HFF-Myc (cell line): ENCODE data around the gene GRIFIN.

Experiments used
- DNase-seq: peaks from one replicate; pipeline ENCODE4 v3.0.0-alpha.2; 2011; ENCODE audit warnings: low read depth; ENCODE audit errors: extremely low read depth
- H3K4me3 ChIP-seq: replicated peaks from 2 replicates; pipeline ENCODE4 v1.5.1; 2011; ENCODE audit warnings: low read depth, mild to moderate bottlenecking, control low read depth, low read length
- CTCF ChIP-seq: IDR thresholded peaks from 2 replicates; pipeline ENCODE4 v1.5.1; 2012; ENCODE audit warnings: mild to moderate bottlenecking, low read depth, low read length, control low read depth; ENCODE audit errors: missing control alignments

The GRIFIN gene

DNA sequence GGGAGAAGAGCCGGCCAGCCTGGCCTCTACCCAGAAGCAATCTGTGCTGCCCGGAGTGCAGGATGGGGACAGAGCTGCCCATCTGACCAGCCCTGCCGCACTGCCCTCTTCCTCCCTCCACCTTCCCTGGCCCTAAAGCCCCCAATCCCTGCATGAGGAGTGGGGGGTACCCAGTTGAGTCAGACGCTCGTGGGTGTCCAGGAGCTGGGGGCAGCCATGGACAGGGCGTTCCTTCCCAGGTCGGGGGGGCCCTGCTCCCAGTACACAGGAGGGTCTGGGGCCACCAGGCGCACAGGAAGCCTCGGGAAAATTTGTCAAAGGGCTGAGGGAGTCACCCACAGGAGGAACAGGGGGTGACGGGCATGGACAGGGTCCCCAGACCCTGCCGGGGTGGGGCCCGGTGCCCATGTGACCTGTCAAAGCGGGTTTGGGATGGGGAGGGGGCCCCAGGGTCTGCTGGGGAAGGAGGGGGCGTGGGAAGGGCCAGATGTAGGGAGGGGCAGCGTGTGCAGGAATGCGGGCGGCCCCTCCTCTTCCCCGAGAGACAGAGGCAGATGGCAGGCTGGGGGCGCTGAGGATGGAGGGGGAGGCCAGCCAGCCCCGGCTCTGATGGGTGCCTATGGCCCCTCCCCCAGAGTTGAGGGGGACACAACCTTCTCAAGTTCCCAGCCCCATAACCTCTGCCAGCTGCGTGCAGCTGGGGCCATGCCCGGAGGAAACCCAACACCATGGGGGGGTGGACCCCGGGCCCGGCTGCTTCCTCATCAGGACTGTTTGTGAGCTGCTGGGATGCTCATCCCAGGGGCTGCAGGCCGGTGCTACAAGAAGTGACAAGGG, 21.5 kb upstream of the GRIFIN start:
- DNase-seq, result no peak
- no peak overlapping the region for H3K4me3 ChIP-seq
- no peak for TF ChIP-seq CTCF

- TF ChIP-seq CTCF, result no peak
- no peak overlapping the region for H3K4me3 ChIP-seq
- no peak for DNase-seq
Observed at GRCh38 chr7:2497065-2497464, 20.9 kb upstream of the GRIFIN start.

- DNase-seq, result no peak
- no peak for TF ChIP-seq CTCF
- H3K4me3 ChIP-seq, result no peak overlapping the region
Observed at GRCh38 chr7:2496375-2496774, 20.2 kb upstream of the GRIFIN start.

DNA sequence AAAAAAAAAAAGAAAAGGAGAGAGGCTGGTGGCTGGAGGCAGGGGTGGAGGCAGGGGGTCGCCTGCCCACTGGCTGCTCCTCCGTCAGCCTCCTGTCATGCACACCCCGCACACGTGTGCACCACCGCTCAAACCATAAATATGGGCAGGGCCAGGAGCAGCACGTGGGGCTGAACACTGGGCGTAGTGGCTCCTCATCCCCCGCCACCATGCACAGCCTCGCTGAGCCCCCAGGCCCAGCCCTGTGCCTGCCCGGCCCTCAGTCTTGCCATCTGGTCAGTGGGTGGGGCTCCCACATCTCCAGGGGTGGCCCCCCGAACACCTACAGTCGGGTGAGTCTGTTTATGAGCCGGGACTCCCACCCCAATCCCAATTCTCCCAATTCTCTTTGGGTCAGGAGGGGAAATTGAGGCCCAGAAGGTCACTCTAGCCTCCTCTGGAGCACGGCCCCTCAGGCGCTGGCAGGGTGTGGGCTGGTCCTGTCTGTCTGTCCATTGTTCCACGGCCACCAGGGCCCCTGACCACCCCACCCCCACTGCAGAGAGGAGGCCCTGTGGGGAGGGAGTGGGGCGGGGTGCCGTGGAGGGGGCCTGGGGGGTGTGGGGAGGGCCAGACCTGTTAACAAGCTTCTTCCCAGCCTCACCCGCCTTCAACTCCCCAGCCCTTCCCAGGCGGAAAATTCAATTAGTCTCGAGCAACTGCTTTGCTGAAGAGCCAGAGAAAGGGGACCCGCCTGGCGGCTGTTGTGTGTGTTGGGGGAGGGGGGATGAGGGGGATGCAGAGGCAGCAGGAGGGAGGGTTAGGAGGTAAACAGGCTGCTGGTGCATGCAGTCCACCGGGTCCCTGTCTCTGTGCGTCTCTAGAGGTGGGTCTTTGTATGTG, 19.5 kb upstream of the GRIFIN start:
- H3K4me3 ChIP-seq, result no peak overlapping the region
- no peak for DNase-seq
- no peak for TF ChIP-seq CTCF

DNA sequence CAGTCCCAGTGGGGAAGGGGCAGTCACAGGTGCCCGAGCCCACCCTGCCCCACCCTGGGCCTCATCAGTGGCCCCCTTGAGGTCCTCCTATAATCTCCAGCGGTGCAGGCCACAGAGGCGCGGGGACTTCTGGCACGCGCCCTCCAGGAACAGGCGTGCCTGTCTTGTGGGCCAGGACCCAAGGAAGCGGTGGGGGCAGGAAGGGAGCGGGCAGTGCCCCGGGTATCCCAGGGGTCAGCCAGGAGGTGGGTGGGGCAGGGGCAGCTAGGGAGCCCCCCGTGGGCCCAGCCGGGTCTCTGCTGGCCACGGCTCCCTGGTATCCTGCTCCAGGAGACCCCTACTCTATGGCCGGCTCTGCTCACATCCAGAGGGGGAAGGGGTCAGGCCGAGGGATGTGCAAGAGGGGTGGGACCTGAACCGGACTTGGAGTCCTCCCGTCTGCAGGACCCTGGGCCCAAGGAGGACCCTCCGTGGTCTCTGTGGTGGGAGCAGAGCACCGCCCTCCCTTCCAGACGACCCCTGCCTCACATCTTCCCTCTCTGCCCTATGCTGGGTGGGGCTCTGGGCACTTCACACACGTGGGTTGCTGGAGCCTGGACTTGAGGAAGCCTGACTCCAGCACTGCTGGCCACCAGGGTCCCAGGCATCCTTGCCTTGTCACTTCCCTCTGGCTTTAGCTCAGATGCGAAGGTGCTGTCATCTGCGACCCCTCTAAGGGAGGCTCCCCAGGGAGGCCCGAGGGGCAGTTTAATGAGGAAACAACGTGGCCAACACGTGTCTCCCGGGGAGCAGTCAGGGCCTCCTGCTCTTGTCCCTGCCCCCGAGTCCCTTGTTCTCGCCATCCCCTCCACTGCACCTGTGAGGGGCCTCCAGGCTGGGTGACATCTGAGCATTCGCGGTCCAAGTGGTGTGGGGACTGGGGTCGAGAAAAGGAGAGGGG, 18.3 kb upstream of the GRIFIN start:
- no peak for TF ChIP-seq CTCF
- DNase-seq, result no peak

More for the DNA sequence above, 18.3 kb upstream of the GRIFIN start:
- no peak overlapping the region for H3K4me3 ChIP-seq
